T-helper 17 cell (primary cell): ENCODE results near the gene PLXNB2. TPM values are rescaled to one million over a fixed set of nuclear protein-coding genes. Genes with fewer than 3 reads are reported as not detected.

Source experiments
- ATAC-seq: fragments of 150-1000 bp; cut with Tn5 transposase; 2 replicates; pipeline ENCODE4 v1.10.0; 2021; ENCODE audit warnings: mild to moderate bottlenecking, moderate library complexity
- DNase-seq, 3 donors: peaks; one replicate each; pipeline versions ENCODE4 v3.0.0 to v3.0.0-alpha.2; 2020 to 2021
- H3K9me3 ChIP-seq: one replicate; pipeline ENCODE4 v1.7.0; 2013; ENCODE audit warnings: low read length, mild to moderate bottlenecking; ENCODE audit not compliant: control insufficient read depth, poor library complexity, severe bottlenecking
- H3K27ac Mint-ChIP-seq: one replicate; pipeline ENCODE4 v1.8.0; 2022; ENCODE audit warnings: mild to moderate bottlenecking, moderate library complexity, mixed read lengths
- H3K27me3 Mint-ChIP-seq: one replicate; pipeline ENCODE4 v1.8.0; 2022; ENCODE audit warnings: mixed read lengths
- H3K36me3 Mint-ChIP-seq: one replicate; pipeline ENCODE4 v1.8.0; 2022; ENCODE audit warnings: low read depth, mixed read lengths
- H3K4me1 Mint-ChIP-seq: one replicate; pipeline ENCODE4 v1.8.0; 2022; ENCODE audit warnings: mild to moderate bottlenecking, mixed read lengths
- H3K4me3 Mint-ChIP-seq: one replicate; pipeline ENCODE4 v1.8.0; 2022; ENCODE audit warnings: mild to moderate bottlenecking, moderate library complexity, mixed read lengths
- total RNA-seq, 4 donors: library from RNA in 2 of 4; stranded (reverse) in 2 of 4; gene quantifications; one replicate each; pipeline ENCODE4 v1.2.3 and lab custom pipeline; 2022 to 2026

Gene PLXNB2
- total RNA-seq, 2 donors from 2014 or later: 3.0 to 7.6 TPM

DNA sequence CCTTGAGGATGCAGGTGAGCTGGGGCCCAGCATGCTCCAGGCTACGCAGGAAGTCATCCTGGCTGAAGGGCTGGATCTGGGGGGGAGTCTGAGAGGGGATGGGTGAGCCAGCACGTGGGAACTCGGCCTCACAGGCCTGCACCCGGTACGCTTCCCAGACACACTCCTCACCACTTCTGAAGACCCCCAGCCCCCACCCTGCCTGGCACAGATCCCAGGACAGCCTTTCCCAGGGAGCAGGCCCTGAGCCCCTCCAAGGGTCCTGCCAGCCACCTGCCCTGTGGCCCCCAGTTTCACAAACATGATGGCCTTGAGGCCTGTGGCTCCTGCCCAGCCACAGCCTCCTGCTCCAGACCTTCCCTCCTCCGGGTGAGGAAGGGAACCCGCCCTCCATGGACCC, 5.6 kb upstream of the PLXNB2 start:
- H3K27me3 Mint-ChIP-seq: no peaks in the 10 kb centered on the region
- DNase-seq: no peak

DNA sequence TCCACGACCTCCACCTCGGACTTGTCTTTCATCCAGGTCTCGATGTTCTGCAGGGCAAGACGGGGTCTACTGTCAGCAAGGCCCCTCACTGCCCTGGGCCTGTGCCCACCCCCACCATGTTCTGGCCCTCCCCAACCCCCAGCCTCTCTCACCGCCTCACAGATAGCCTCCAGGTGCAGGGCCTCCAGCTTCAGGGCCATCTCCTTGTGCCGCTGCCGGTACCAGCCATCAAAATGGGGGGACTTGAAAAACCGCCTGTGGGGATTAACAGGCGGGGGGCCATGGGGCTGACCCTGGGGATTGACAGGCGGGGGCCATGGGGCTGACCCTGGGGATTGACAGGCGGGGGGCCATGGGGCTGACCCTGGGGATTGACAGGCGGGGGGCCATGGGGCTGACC, 4.9 kb upstream of the PLXNB2 start:
- no peak overlapping the region for H3K4me3 Mint-ChIP-seq
- DNase-seq (no peak), ATAC-seq (no peak)
- no peaks in the 10 kb centered on the region for H3K36me3 Mint-ChIP-seq
- H3K4me1 Mint-ChIP-seq: peaks cover 10% of the 10 kb centered on the region
- no peaks in the 10 kb centered on the region for H3K9me3 ChIP-seq
- H3K27me3 Mint-ChIP-seq: no peaks in the 10 kb centered on the region
- H3K27ac Mint-ChIP-seq: no peak overlapping the region

More for the DNA sequence above, 5.6 kb upstream of the PLXNB2 start:
- no peak for ATAC-seq
- peaks cover 10% of the 10 kb centered on the region for H3K4me1 Mint-ChIP-seq
- no peaks in the 10 kb centered on the region for H3K9me3 ChIP-seq
- no peak overlapping the region for H3K4me3 Mint-ChIP-seq
- no peak overlapping the region for H3K27ac Mint-ChIP-seq
- H3K36me3 Mint-ChIP-seq: no peaks in the 10 kb centered on the region

DNA sequence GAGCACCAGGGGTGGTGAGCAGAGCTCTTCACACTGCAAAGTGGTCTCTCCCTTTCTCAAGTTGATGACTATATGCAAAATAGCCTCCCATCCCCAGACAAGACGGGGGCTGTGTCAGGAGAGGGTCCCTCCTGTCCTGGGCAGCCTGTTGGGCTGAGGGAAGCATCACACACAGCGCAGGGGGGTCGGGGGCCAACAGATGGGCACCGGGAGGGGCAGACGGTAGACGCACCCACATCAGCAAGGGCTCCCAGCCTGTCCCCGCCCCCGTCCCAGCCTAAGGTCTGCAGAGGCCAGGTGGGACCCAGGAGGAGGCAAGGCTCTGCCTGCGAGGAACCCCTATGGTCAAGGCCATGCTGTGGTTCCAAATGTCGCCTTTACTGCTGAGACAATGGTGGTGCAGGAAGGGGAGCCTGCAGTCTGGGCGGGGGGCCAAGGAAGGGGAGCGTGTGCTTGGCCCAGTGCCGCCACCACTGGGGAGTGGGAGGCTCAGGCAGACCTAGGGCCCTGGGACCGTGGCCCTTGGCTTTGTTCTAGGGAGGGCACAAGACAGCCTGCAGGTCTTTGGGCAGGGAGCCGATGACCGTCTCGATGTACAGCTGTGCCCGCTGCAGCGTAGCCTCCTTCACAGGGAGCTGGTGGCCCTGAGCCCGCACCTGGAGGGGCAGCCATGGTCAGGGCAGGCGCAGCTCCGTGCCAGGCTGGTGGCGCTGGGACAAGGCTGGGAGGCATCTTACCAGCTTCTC, 4.3 kb upstream of the PLXNB2 start:
- no peaks in the 10 kb centered on the region for H3K9me3 ChIP-seq
- Mint-ChIP-seq H3K36me3 (no peaks in the 10 kb centered on the region), H3K27me3 (no peaks in the 10 kb centered on the region), H3K4me3 (no peak overlapping the region), H3K4me1 (peaks cover 10% of the 10 kb centered on the region), H3K27ac (peak overlapping the region; percentile 8)
- no peak for ATAC-seq
- DNase-seq: no peak

DNA sequence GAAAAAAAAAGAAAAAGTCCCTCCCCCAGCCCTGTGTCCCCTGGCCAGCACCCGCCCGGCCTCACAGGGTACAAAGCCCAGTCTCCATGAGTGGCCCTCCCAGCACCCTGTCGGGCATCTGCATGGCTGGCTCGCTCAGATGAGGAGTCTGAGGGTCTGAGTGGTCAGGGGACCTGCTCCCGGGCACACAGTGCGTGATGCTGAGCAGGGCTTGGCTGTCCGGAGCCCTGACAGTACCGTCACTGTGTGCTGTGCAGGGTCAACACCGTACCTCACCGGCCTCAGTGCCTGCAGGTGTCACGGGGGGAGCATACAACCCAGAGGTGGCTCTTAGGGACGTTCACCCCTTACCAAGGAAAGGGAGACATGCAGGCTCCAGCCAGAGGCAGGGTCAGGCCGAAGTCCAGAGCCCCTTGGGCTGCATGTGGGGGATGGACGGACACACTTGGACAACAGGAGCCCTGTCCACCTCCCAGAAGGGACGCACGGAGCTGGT, 3.6 kb upstream of the PLXNB2 start:
- no peaks in the 10 kb centered on the region for H3K9me3 ChIP-seq
- ATAC-seq: no peak
- no peak for DNase-seq
- Mint-ChIP-seq H3K4me3 (no peak overlapping the region), H3K4me1 (peaks cover 14% of the 10 kb centered on the region), H3K27ac (peak overlapping the region; percentile 8), H3K36me3 (no peaks in the 10 kb centered on the region), H3K27me3 (peaks cover 4% of the 10 kb centered on the region)

DNA sequence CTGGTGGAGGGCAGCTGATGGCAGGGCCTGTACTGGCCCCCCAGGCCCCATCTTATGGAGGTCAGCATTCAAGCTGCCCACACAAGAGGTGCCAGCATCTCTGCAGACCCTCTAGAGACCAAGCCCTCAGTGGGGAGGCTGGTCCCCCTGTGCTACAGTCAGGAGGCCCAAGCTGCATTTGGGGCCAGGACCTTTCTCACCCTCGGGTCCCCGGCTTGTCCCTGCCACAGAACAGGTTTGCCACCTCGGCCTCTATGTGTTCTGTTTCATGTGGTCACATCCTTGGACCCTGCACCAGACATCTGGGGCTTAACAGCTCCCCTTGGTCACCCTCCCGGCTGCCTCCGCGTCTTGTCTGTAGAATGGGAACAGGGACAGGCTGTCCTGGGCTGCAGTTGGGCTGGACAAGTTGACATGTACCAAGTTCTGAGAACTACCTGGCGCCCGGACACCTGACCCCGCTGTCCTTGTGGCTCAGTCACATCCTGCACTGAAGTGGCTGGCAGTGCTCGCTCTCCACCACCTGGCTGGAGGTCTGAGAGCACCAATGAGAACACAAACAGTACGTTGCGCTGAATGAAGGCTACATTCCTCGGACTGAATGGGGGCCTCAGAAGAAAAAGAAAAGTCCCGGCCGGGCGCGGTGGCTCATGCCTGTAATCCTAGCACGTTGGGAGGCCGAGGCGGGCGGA, 2.7 kb upstream of the PLXNB2 start:
- no peaks in the 10 kb centered on the region for H3K9me3 ChIP-seq
- ATAC-seq (no peak), DNase-seq (no peak)
- H3K4me1 Mint-ChIP-seq: peaks cover 14% of the 10 kb centered on the region
- no peak overlapping the region for H3K4me3 Mint-ChIP-seq
- H3K36me3 Mint-ChIP-seq: no peaks in the 10 kb centered on the region
- H3K27me3 Mint-ChIP-seq: peaks cover 7% of the 10 kb centered on the region
- H3K27ac Mint-ChIP-seq: no peak overlapping the region

DNA sequence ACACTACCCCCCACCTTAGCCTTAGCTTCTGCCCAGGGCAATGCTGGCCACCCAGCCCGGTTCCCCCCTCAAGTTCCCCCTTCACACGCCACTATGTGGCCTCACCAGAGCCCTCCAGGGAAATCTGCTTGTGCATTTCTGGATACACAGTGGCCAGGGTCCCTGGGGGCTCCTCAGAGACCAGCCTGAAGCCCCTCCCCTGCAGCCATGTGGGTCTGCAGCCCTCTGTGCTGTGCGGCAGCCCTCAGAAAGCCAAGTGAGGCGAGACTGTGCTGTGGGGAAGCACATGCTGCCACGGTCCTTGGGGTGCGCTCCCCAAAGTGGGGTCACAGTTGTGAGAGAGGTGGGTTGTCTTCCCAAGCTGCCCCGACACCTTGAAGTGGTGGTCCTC, 2.1 kb upstream of the PLXNB2 start:
- Mint-ChIP-seq H3K36me3 (no peaks in the 10 kb centered on the region), H3K27me3 (peaks cover 7% of the 10 kb centered on the region), H3K27ac (no peak overlapping the region), H3K4me1 (peaks cover 14% of the 10 kb centered on the region), H3K4me3 (no peak overlapping the region)
- ATAC-seq (no peak), DNase-seq (no peak)
- no peaks in the 10 kb centered on the region for H3K9me3 ChIP-seq

DNA sequence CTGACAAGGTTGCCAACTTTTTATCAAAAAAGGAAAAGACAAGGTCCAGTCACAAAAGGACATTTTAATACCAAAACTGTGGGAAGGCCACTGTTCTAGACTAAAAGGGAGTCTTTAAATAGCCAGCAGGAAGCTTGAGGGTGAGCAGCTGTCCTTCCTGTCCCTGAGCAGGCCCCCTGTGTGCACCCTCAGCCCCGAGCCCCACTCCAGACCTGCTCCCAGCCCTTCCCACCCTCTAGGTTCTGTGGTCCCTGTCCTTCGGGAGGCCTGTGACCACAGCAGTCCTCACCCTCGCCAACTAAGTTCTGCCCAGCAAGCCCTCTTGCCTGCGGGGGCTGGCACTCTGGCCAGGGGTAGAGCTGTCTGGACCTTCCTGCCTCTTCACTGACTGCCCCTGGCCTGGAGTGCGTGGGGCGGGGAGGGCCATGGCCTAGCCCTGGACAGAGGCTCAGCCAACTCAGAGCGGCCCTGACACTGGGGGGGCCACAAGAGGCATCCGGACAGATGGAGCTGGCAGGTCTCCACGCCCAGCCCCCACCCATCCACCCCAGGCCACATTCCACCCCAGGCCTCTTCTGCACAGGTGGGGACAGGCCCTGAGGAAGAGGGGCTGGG, 1.6 kb upstream of the PLXNB2 start:
- H3K9me3 ChIP-seq: no peaks in the 10 kb centered on the region
- no peak overlapping the region for H3K27ac Mint-ChIP-seq
- DNase-seq (no peak), ATAC-seq (no peak)
- peaks cover 9% of the 10 kb centered on the region for H3K4me1 Mint-ChIP-seq
- peak overlapping the region; percentile 62 for H3K4me3 Mint-ChIP-seq
- peaks cover 10% of the 10 kb centered on the region for H3K27me3 Mint-ChIP-seq
- H3K36me3 Mint-ChIP-seq: no peaks in the 10 kb centered on the region

DNA sequence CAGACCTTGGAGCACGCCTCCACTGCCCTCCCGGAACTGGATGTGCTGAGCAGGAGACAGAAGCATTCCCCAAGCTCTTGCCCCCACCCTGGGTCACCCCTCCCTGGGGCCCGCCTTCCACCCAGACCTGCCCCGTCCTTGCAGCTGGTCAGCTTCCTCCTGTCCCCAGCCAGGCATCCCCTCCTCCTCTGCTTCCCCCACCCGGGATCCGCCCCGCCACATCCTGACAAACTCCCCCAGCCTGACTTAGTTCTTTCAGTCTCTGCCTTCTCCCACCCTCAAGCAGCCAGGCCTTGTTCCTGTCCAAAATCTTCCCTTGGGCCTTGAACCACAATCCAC, 1.1 kb upstream of the PLXNB2 start:
- Mint-ChIP-seq H3K27me3 (peaks cover 12% of the 10 kb centered on the region), H3K27ac (no peak overlapping the region), H3K36me3 (no peaks in the 10 kb centered on the region), H3K4me1 (peaks cover 8% of the 10 kb centered on the region), H3K4me3 (peak overlapping the region; percentile 62)
- no peak for DNase-seq
- no peaks in the 10 kb centered on the region for H3K9me3 ChIP-seq
- ATAC-seq: no peak

DNA sequence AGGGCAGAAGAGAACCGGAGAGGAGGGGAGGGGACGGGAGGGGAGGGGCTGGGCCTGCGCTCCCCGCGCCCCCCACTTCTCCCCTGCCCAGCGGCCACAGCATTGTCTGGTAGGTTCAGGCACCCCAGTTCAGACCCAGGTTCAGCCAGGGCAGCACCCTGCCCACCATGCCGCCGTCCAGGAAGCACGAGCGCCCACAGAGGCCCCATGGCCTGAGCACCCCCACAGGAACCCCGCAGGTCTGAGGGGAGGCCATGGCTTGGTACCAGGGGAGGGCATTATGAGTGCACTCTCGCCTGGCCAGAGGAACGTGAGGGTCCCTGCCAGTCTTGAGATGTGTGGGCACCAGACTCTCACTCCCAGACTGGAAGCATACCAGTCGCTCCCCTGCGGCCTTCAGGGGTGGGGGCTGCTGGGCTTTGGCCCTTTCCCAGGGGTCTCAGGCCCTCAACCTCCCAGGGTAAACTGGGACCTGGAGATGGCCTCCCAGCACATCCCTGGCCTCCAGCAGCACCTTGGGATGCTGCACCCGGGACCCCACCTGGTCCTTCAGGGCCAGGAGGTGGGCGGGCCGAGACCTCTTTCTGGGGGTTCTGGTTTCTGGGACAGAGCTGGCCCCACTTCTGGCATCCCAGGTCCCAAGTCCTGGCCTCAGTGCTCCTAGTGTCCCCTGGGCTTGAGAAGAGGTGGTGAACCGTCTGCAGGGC, 597 bp upstream of the PLXNB2 start:
- Mint-ChIP-seq H3K4me3 (peak overlapping the region; percentile 62), H3K36me3 (no peaks in the 10 kb centered on the region), H3K27ac (no peak overlapping the region), H3K27me3 (peaks cover 12% of the 10 kb centered on the region), H3K4me1 (peaks cover 8% of the 10 kb centered on the region)
- no peak for ATAC-seq
- DNase-seq: no peak
- H3K9me3 ChIP-seq: no peaks in the 10 kb centered on the region

DNA sequence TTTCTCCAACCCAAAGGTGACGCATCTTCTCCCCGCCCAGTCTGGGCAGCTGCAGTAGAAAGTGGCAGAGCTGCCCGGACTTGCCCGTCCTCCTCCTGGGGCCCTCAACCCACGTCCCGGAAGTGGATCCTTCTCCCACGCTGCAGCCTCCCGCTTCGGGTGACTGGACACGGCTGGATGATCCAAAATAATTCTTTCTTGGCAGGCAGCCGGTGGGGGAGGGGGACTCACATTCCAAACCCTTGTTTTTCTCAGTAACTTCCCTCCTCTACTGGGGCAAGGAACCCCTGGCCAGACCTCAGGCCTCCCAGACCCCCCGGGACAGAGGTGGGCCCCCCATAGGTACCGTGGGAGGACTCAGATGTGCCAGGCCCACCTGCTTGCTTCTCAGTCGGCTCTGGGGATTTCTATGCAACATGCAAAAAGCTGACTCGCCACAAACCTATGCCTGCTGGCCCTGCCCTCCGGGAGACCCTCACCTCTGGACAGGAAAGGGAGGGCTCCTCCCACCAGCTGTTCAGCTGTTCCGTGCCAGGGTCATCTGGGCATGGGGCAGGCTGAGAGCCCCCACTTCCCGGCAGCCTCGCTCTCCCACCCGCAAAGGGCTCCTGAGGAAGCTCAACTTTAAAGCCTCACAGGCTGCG, 1.4 kb downstream of the PLXNB2 start:
- ATAC-seq (no peak), DNase-seq (no peak)
- Mint-ChIP-seq H3K4me1 (peaks cover 8% of the 10 kb centered on the region), H3K4me3 (peak overlapping the region; percentile 61), H3K27ac (no peak overlapping the region), H3K36me3 (no peaks in the 10 kb centered on the region), H3K27me3 (peaks cover 12% of the 10 kb centered on the region)
- H3K9me3 ChIP-seq: no peaks in the 10 kb centered on the region

DNA sequence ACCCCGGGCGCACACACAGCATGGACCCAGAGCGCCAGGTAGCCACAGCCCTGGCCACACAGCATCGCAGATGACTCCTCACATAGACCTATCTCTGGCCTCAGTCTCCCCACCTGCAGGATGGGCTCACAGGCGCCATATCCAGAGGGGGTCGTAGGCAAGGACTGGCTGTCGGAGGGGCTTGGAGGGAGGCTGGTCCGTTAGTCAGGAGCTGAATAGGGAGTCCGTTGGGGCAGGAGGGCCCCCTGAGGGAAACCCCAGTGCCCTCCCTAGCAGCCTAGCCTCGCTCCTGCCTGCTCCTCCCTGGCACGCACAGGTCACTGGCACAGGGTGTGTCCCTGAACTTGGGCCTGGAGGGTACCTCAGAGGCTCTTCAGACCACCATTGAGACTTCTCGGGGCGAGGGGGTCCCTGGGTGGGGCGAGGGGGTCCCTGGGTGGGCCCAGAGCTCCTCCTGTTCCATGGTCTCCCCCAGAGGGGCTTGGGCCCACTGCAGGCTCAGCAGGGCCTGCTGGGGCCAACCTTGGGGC, 2.0 kb downstream of the PLXNB2 start:
- Mint-ChIP-seq H3K4me1 (peaks cover 8% of the 10 kb centered on the region), H3K36me3 (no peaks in the 10 kb centered on the region), H3K4me3 (no peak overlapping the region), H3K27me3 (peaks cover 12% of the 10 kb centered on the region), H3K27ac (no peak overlapping the region)
- ATAC-seq (no peak), DNase-seq (no peak)
- no peaks in the 10 kb centered on the region for H3K9me3 ChIP-seq

DNA sequence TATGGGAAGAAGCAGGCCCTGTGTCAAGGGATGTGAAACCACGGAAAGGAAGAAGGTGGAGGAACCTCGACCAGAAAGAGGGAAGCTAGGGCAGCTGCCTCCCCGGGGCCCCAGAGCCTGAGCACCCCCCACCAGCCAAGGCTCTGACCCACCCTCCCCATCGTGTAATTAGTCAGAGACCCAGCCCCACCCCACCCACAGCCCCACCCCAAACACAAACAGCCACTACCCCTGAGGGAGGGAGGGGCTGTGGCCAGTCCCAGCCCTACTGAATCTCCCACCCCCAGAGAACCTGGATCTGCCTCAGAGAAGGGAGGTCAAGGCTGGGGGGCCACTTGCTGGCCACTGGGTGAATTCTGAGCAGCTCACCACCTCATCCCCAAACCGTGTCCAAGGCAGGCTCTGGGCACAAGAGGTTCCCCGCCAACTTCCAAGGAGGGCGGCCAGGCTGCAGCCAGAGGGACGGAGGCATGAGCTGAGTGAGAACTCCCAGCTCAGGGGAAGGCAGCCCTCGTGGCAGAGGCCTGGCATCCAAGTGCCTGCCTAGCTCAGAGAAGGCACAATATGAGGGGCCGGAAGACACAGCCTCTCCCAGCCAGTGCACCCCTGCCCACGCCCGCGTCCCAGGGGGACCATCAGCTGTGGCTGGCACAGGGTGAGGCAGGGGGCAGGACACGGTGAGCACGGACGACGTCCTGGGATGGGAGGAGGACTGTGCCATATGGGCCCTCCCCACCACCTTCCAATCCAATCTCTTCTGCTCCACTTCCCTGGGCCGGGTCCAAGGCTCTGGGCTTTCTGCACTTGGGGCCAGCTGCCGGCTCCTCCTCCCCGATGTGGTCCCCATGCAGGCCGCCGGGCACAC, 2.7 kb downstream of the PLXNB2 start:
- peak; percentile 22 for ATAC-seq
- no peak overlapping the region for H3K27ac Mint-ChIP-seq

More for the DNA sequence above, 2.7 kb downstream of the PLXNB2 start:
- Mint-ChIP-seq H3K27me3 (peaks cover 12% of the 10 kb centered on the region), H3K36me3 (no peaks in the 10 kb centered on the region), H3K4me1 (peaks cover 8% of the 10 kb centered on the region), H3K4me3 (no peak overlapping the region)
- no peak for DNase-seq
- H3K9me3 ChIP-seq: no peaks in the 10 kb centered on the region
